HG02885 (cell line): Measurements from ENCODE around the gene CGNL1.

ENCODE experiments used
- ATAC-seq: cut with Tn5 transposase; IDR thresholded peaks from one replicate; pipeline ENCODE4 v1.9.1; 2021; ENCODE audit warnings: mild to moderate bottlenecking; ENCODE audit not compliant: unreplicated experiment, poor library complexity

CGNL1 gene

GRCh38 chr15:57415602-57416001 is 39.3 kb downstream of the CGNL1 start:
- no peak for ATAC-seq

- no peak for ATAC-seq
These were observed 42.3 kb downstream of the CGNL1 start for GRCh38 chr15:57418635-57419034.

DNA sequence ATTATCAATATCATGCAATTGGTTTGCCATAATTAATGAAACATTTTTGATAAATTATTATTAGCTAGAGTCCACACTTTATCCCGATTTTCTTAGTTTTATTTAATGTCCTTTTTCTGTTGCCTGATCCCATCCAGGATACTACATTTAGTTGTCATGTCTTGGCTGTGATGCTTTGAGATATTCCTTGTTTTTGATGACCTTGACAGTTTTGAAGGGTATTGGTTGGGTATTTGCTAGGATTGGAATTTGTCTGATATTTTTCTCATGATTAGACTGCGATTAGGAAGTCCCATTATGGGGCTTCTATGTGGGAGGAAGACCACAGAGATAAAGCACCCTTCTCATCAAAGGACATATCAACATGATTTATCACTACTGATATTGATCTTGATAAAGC is 43.0 kb downstream of the CGNL1 start:
- ATAC-seq, result no peak

- ATAC-seq, result no peak
These were observed 44.8 kb downstream of the CGNL1 start for GRCh38 chr15:57421110-57421509.

- ATAC-seq, result no peak
These were observed 45.2 kb downstream of the CGNL1 start for GRCh38 chr15:57421551-57421950.

- ATAC-seq, result no peak
These were observed 45.9 kb downstream of the CGNL1 start for GRCh38 chr15:57422113-57422754.

DNA sequence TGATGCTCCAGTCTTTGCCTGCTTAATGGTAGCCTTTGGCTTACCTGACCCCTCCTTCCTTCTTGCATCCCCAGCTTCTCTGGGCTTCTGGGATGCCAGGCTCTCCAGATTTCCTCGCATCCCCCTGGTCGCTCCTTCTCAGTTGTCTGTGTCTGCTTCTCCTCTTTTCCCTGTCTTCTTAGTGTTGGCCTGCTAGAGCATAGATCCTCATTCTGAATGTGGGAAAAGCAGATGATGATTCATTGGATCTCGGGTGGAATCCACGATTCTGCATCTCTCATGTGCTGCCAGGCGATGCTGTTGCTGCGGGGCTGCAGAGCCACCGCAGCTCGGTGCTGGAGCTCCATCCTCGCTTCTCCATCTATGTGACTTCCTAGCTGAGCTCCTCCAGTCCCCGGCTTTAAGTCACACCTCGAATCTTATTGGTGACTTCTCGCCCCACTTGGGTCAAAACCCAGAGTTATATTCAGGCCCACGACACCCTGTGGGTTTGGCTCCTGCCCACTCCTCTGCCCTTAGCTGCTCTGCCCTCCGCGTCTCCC is 47.4 kb downstream of the CGNL1 start:
- no peak for ATAC-seq

DNA sequence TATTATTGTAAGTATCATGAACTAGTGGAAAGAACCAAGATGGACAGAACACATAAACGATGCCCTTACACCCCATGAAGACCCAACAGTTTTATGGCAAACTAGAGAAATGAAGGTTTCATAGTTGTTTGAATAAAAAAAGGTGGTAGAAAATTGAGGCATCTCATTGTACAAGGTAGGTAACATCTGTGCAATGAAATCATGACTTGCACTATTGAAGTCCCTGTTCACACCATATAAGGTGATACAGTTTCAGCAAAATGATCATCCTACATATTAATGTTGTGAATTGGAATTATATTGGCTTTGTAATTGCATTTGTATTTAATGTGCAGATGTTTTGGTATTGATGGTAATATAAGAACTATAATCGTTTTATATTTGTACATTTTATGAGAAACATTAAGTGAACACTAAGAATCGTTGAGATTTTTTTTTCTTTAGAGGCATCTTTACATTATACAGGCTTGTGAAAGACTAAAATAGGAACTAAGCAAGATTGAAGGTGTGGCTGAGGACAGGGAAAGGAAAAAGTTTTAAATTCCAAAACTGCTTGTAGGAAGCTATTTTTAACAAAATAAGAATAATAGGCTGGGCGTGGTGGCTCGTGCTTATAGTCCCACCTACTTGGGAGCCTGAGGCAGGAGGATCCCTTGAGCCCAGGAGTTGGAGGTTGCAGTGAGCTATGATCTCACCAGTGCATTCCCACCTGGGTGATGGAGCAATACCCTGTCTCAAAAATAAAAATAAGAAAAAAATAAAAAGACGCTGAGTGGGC is 48.5 kb downstream of the CGNL1 start:
- ATAC-seq, result no peak

- no peak for ATAC-seq
These were observed 49.5 kb downstream of the CGNL1 start for GRCh38 chr15:57425842-57426241.

- ATAC-seq, result no peak
These were observed 51.1 kb downstream of the CGNL1 start for GRCh38 chr15:57427367-57427821.

DNA sequence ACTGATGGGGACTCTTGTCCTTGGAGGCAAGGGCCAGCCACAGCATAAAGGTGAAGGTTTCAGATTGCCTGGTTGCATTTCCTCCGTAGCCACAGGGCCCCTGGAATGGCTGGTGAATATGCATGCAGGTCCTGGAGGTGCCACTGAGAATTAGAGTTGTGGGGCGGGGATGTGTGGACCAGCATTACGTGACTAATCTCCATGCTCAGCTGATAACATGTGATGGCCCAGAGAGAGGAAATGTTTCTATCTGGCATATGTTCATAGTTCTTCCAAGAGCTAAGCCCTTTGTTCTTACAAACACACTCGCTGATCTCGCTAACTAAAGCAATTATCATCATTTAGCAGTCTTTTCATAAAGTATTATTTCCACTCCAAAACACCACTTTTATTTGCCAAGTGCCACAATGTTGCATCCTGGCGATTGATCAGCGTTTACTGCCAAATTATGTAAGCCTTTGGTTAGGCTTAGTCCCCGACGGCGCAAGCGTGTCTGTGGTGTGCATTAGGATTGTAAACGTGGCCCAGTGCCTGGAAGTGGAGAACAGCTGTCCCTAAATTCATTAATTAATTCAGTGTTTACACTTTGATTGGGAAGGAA is 55.9 kb downstream of the CGNL1 start:
- ATAC-seq, result no peak

- no peak for ATAC-seq
These were observed 59.9 kb downstream of the CGNL1 start for GRCh38 chr15:57436166-57436565.

GRCh38 chr15:57436961-57437360 is 60.7 kb downstream of the CGNL1 start:
- ATAC-seq, result no peak

DNA sequence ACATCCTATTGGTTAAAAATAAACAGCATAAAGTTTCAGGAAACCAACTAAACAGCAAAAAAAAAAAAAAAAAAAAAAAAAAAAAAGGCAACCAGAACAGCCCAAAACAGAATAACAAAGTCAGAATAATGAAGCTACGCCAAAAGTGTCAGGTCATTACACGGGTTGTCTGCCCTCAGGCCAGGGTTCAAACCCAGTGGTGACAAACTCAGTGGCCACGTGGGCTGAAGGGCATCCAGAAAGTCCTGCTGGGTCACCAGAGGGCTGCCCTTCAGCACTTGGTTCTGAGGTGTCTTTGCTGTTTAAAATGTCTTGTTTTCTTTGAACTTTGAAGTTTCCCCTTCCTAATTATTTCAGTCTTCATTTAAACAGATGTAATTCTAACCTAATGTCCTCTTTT is 61.3 kb downstream of the CGNL1 start:
- ATAC-seq, result no peak

DNA sequence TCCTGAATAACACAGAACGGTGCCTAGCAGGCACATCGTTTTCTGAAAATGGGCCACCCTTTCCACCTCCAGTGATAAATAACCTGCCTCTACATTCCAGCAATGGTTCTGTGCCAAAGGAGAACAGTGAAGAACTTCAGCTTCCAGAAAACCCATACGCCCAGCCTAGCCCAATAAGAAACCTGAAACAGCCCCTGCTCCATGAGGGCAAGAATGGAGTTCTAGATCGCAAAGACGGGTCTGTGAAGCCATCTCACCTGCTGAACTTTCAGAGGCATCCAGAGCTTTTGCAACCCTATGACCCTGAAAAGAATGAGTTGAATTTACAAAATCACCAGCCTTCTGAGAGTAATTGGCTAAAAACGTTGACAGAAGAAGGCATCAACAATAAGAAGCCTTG is 61.9 kb downstream of the CGNL1 start:
- no peak for ATAC-seq

- ATAC-seq, result no peak
These were observed 63.1 kb downstream of the CGNL1 start for GRCh38 chr15:57439128-57440027.

DNA sequence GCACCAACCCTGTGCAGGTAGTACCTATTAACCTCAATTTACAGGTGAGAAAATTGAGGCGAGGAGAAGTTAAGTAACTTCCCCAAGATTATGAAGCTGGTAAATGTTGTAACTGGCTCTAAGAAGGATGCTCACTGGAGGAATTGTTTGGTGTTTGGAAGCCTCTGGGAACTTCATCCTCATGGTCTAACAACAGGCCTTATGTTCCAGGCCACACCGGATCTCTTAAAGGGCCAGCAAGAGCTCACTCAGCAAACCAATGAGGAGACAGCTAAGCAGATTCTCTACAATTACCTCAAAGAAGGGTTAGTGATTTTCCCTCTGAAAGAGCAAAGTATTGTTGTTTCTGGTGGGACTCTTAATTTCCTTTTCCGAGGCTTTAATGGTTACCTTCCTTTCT is 63.9 kb downstream of the CGNL1 start:
- ATAC-seq, result no peak

- ATAC-seq, result no peak
These were observed 64.5 kb downstream of the CGNL1 start for GRCh38 chr15:57440799-57441198.

- ATAC-seq, result no peak
These were observed 66.0 kb downstream of the CGNL1 start for GRCh38 chr15:57442335-57442734.

DNA sequence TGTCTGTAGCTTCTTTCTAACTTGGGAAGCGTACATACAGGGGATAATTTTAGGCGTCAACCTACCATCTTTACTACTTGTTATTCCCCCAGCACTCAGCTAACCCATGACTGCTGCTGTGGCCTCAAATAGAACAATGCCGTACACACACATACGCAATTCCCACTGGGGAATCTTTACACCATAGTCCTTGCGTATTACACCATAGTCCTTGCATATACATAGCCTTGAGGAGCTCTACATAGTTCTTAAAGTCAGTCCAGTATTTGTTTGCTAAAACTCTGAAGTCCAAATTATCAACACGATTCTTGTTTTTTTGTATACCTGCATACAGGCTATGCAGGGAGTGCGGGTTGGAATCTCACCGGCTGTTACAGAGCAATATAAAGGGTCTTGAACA is 67.2 kb downstream of the CGNL1 start:
- ATAC-seq, result no peak
